Vagina (tissue), 2 donors: ENCODE data around the gene FASN.

Source experiments
- CTCF ChIP-seq, 3 experiments: fragments of 450-650 bp in 2 of 3; fragments of 200-600 bp in 1 of 3; sonication (generic) in 1 of 3; IDR thresholded peaks; one replicate each; pipeline ENCODE4 v1.5.1; 2017 to 2019; ENCODE audit warnings: antibody characterized with exemption in 3 of 3, mild to moderate bottlenecking in 2 of 3, moderate library complexity in 2 of 3
- POLR2A ChIP-seq, 2 donors: fragments of 450-650 bp; IDR thresholded peaks; one replicate each; pipeline ENCODE4 v1.6.1; 2017; ENCODE audit warnings: antibody characterized with exemption in 2 of 2, mild to moderate bottlenecking in 2 of 2, moderate library complexity in 2 of 2

GRCh38 chr17:82121246-82121645 lies 23.2 kb upstream of the FASN start:
- TF ChIP-seq CTCF (IDR thresholded peaks at IDR 0.05) (no peak), POLR2A (IDR thresholded peaks at IDR 0.05) (no peak)
